T follicular helper cell (primary cell): ENCODE results near the gene ADGRE3.
"Not testable (repeated sequence)": the region's sequence is repeated elsewhere in the genome, so short reads cannot be mapped to it uniquely, and the experiment has no call there.

Source experiments
- DNase-seq: peaks from one replicate; pipeline ENCODE4 v3.0.0-alpha.2; 2020; ENCODE audit warnings: low read depth

Gene ADGRE3

GRCh38 chr19:14595558-14595957 is 79.1 kb downstream of the ADGRE3 start:
- DNase-seq, result no peak

GRCh38 chr19:14589433-14589832 is 85.2 kb downstream of the ADGRE3 start:
- DNase-seq, result not testable (repeated sequence)

- not testable (repeated sequence) for DNase-seq
Measured at GRCh38 chr19:14585187-14585586, 89.5 kb downstream of the ADGRE3 start.

- not testable (repeated sequence) for DNase-seq
Measured at GRCh38 chr19:14584372-14584771, 90.3 kb downstream of the ADGRE3 start.

GRCh38 chr19:14582894-14583340 is 91.7 kb downstream of the ADGRE3 start, which contains the start of gene CLEC17A:
Gene CLEC17A (plus strand): TSS chr19:14583084. CDS start chr19:14583161, 77 bp downstream.
- no peak for DNase-seq

- DNase-seq, result no peak
Measured at GRCh38 chr19:14580623-14581237, 93.9 kb downstream of the ADGRE3 start.

GRCh38 chr19:14577885-14578427 is 96.7 kb downstream of the ADGRE3 start:
- no peak for DNase-seq

- DNase-seq, result no peak
Measured at GRCh38 chr19:14577264-14577663, 97.4 kb downstream of the ADGRE3 start.

GRCh38 chr19:14576363-14576762 is 98.3 kb downstream of the ADGRE3 start:
- no peak for DNase-seq

- no peak for DNase-seq
Measured at GRCh38 chr19:14575428-14575980, 99.1 kb downstream of the ADGRE3 start.

GRCh38 chr19:14571695-14572490 is 102.8 kb downstream of the ADGRE3 start, which contains the start of gene NDUFB7:
Gene NDUFB7 (minus strand): TSS chr19:14572066. CDS start chr19:14572000, 66 bp downstream.
- DNase-seq, result peak; percentile 82

GRCh38 chr19:14570864-14571527 is 103.6 kb downstream of the ADGRE3 start:
- no peak for DNase-seq
